Astrocyte of the spinal cord (primary cell): ENCODE data around the gene VPS11.
A peak's percentile ranks its signal among the peaks of the same experiment; 100 is the strongest.

Source experiments
- DNase-seq: peaks from one replicate; pipeline ENCODE4 v3.0.0; 2011; ENCODE audit warnings: low read depth, low spot score
- H3K4me3 ChIP-seq: 2 replicates; pipeline ENCODE4 v1.5.1; 2011; ENCODE audit warnings: low read depth, mild to moderate bottlenecking, low read length, moderate library complexity
- CTCF ChIP-seq: IDR thresholded peaks from 2 replicates; pipeline ENCODE4 v1.5.1; 2012; ENCODE audit warnings: low read depth, mild to moderate bottlenecking, low read length, inconsistent platforms
- in situ Hi-C: cut with HindIII; loops from 2 replicates; pipeline ENCODE4 v1.10.0; 2017; ENCODE audit warnings: low sequenced_read_pairs

The VPS11 gene

GRCh38 chr11:119078675-119079420 is 11.2 kb downstream of the VPS11 start:
- no peak overlapping the region for H3K4me3 ChIP-seq
- no peak for DNase-seq
- TF ChIP-seq CTCF = no peak
- in situ Hi-C loops = no loop called here

- in situ Hi-C loops = no loop called here
- no peak for DNase-seq
- H3K4me3 ChIP-seq = no peak overlapping the region
- TF ChIP-seq CTCF = no peak
These were observed 14.2 kb downstream of the VPS11 start for GRCh38 chr11:119081682-119082260.

- peak within 1 kb of the TSS; percentile 91 for H3K4me3 ChIP-seq
- peak; percentile 94 for DNase-seq
- TF ChIP-seq CTCF = no peak
- in situ Hi-C loops = no loop called here
These were observed 17.2 kb downstream of the VPS11 start, which contains the start of gene HMBS for GRCh38 chr11:119084663-119085436. Gene HMBS, plus strand, starts transcription at chr11:119084881. Its CDS starts 153 bp downstream, at chr11:119085034.

- no peak for DNase-seq
- no peak for TF ChIP-seq CTCF
- in situ Hi-C loops = no loop called here
- H3K4me3 ChIP-seq = peak overlapping the region; percentile 91
These were observed 17.8 kb downstream of the VPS11 start for GRCh38 chr11:119085437-119085847.

- no peak for DNase-seq
- in situ Hi-C loops = no loop called here
- H3K4me3 ChIP-seq = no peak overlapping the region
- no peak for TF ChIP-seq CTCF
These were observed 19.5 kb downstream of the VPS11 start for GRCh38 chr11:119087123-119087522.

- TF ChIP-seq CTCF = no peak
- in situ Hi-C loops = no loop called here
- DNase-seq = no peak
- no peak overlapping the region for H3K4me3 ChIP-seq
These were observed 20.2 kb downstream of the VPS11 start for GRCh38 chr11:119087747-119088241.
